HepG2 (cell line): Measurements from ENCODE around the gene KRT14. TPM values are rescaled to one million over a fixed set of nuclear protein-coding genes. Genes with fewer than 3 reads are reported as not detected.
"Not testable (repeated sequence)": the region's sequence is repeated elsewhere in the genome, so short reads cannot be mapped to it uniquely, and the experiment has no call there.

Source experiments
- ATAC-seq: fragments of 200-7000 bp; cut with Tn5 transposase; 3 replicates; pipeline ENCODE4 v1.9.1; 2020; ENCODE audit warnings: mild to moderate bottlenecking, moderate library complexity
- BruUV-seq: library from RNA; stranded (reverse); fragments of 400-500 nt; replicated peaks from 2 replicates; lab custom pipeline; 2021; lab: Mats Ljungman, UMichigan
- CTCF ChIA-PET: fragments of 300-600 bp; formaldehyde crosslinking; extraction: SDS; loops from one replicate; lab custom pipeline; 2021; ENCODE audit warnings: low total read pairs, inconsistent platforms, low intra/inter-chr PET ratio; lab: Yijun Ruan, JAX
- POLR2A ChIA-PET: fragments of 350-600 bp; sonication (Branson Sonifier 250); formaldehyde crosslinking; loops from one replicate; lab custom pipeline; 2020; ENCODE audit warnings: antibody characterized with exemption, inconsistent platforms; lab: Yijun Ruan, JAX
- DNase-seq: peaks from one replicate; pipeline ENCODE4 v3.0.0-alpha.2; 2015; ENCODE audit warnings: low spot score
- FAIRE-seq: peaks from 3 replicates; lab custom pipeline; 2011; peaks lifted over from hg19 to GRCh38; lab: Jason Lieb, UNC
- H2AFZ ChIP-seq: one replicate; pipeline ENCODE4 v1.6.1; 2011; ENCODE audit warnings: low read length, inconsistent platforms
- H3K27ac ChIP-seq: fragments of 300-600 bp; 3 replicates; pipeline ENCODE4 v1.8.0; 2011; ENCODE audit warnings: mixed run types, mild to moderate bottlenecking, mixed read lengths, low read length, inconsistent platforms; ENCODE audit not compliant: insufficient read depth; ENCODE audit errors: extremely low read length
- H3K27me3 ChIP-seq, 2 experiments: fragments of 200-600 bp in 1 of 2; 2 replicates in 1 of 2; 3 replicates in 1 of 2; pipeline versions ENCODE4 v1.6.0 to v1.8.0; 2011; ENCODE audit warnings: low read length in 2 of 2, mild to moderate bottlenecking in 2 of 2, moderate library complexity in 2 of 2, inconsistent platforms in 1 of 2; ENCODE audit not compliant: insufficient read depth in 2 of 2, control insufficient read depth in 1 of 2
- H3K36me3 ChIP-seq, 2 experiments: fragments of 200-600 bp in 1 of 2; replicated peaks in 1 of 2; 2 replicates in 1 of 2; 3 replicates in 1 of 2; pipeline versions ENCODE4 v1.5.1 to v1.8.0; 2011; ENCODE audit warnings: low read length in 2 of 2, inconsistent platforms in 1 of 2; ENCODE audit not compliant: insufficient read depth in 2 of 2, control insufficient read depth in 1 of 2
- H3K4me1 ChIP-seq: 2 replicates; pipeline ENCODE4 v1.5.1; 2012; ENCODE audit warnings: low read length, inconsistent platforms; ENCODE audit not compliant: insufficient read depth
- H3K4me2 ChIP-seq: 2 replicates; pipeline ENCODE4 v1.6.0; 2011; ENCODE audit warnings: low read depth, low read length, inconsistent platforms
- H3K4me3 ChIP-seq, 3 experiments: fragments of 200-600 bp in 1 of 3; sonication (generic), shearing (Covaris generic) in 1 of 3; replicated peaks in 1 of 3; 2 replicates each; pipeline ENCODE4 v1.5.1; 2011 to 2016; ENCODE audit warnings: low read length in 3 of 3, inconsistent platforms in 2 of 3, low read depth in 2 of 3, mild to moderate bottlenecking in 2 of 3, control low read depth in 1 of 3, mixed read lengths in 1 of 3; ENCODE audit not compliant: insufficient read depth in 1 of 3
- H3K79me2 ChIP-seq: one replicate; pipeline ENCODE4 v1.6.1; 2011; ENCODE audit warnings: low read length, inconsistent platforms; ENCODE audit not compliant: insufficient read depth
- H3K9ac ChIP-seq: 2 replicates; pipeline ENCODE4 v1.6.0; 2011; ENCODE audit warnings: mild to moderate bottlenecking, low read depth, low read length, inconsistent platforms; ENCODE audit not compliant: insufficient read depth
- H3K9me3 ChIP-seq: 2 replicates; pipeline ENCODE4 v1.5.1; 2012; ENCODE audit warnings: mild to moderate bottlenecking, low read length
- H4K20me1 ChIP-seq: 2 replicates; pipeline ENCODE4 v1.6.0; 2011; ENCODE audit warnings: inconsistent platforms, mild to moderate bottlenecking, low read length, moderate library complexity; ENCODE audit not compliant: insufficient read depth
- MNT ChIP-seq: fragments of 450-650 bp; IDR thresholded peaks from 2 replicates; pipeline ENCODE4 v1.6.1; 2016
- PAXIP1 ChIP-seq: sonication (generic); formaldehyde crosslinking; conservative IDR thresholded peaks from 2 replicates; pipeline ENCODE4 v1.4.0; 2020; ENCODE audit warnings: mild to moderate bottlenecking, missing genetic modification reagents, moderate library complexity
- PBX2 ChIP-seq: IDR thresholded peaks from 2 replicates; pipeline ENCODE4 v1.6.1; 2016; ENCODE audit warnings: control low read depth
- WGBS: methylation state at CpG from one replicate; pipeline ENCODE4 v1.1.6; 2017; ENCODE audit warnings: low lambda C conversion rate; 5-methylcytosine and 5-hydroxymethylcytosine counted together
- in situ Hi-C: cut with HindIII; loops from 2 replicates; pipeline ENCODE4 v1.10.0; 2017; ENCODE audit warnings: low pct_unique_long_range_greater_than_20kb; ENCODE audit not compliant: extremely low pct_ligation_motif_present
- intact Hi-C: fragments of 100-400 bp; cut with micrococcal nuclease; formaldehyde crosslinking; loops from one replicate; pipeline ENCODE4 v1.10.0; 2022; ENCODE audit not compliant: unreplicated experiment
- polyA plus RNA-seq, 8 experiments: library from polyadenylated mRNA; depleted of rRNA in 3 of 8; stranded (reverse) in 7 of 8; unstranded in 1 of 8; fragments of >200 nt; fragmentation: Illumina TruSeq in 4 of 8; extraction: Trizol in 4 of 8; gene quantifications; 2 replicates each; pipeline versions ENCODE4 v1.2.1 to v1.2.3, GENCODE V29; 2011 to 2016; ENCODE audit warnings: low read depth in 4 of 8, missing spikeins in 1 of 8, mixed read lengths in 1 of 8; ENCODE audit not compliant: insufficient read depth in 1 of 8
- total RNA-seq, 5 experiments: library from RNA; depleted of rRNA; stranded (reverse); fragments of >200 nt; fragmentation: Illumina TruSeq; extraction: Trizol; gene quantifications; 2 replicates each; pipeline ENCODE4 v1.2.3, GENCODE V29; 2016; ENCODE audit warnings: low read depth in 1 of 5

Gene KRT14
- total and polyA plus RNA-seq, 2 of the 13 experiments (the other 11 are each of a cell fraction or from before 2014, with no cell fraction given), result 0.09 TPM; not detected in 1

- TF ChIP-seq PBX2 (CRISPR knock-in tag) (no peak), PAXIP1 (no peak)
Observed at GRCh38 chr17:41629316-41629715, 42.6 kb upstream of the KRT14 start (continued).

- WGBS, result 35% methylated on average over 11 of the region's 11 CpGs
- H3K27ac ChIP-seq, ATAC-seq, in situ Hi-C loops, H3K4me1 ChIP-seq, DNase-seq, BruUV-seq, H3K36me3 ChIP-seq, H3K4me3 ChIP-seq, CTCF ChIA-PET, POLR2A ChIA-PET: not testable (repeated sequence)
- peak; percentile 71 for TF ChIP-seq MNT
- TF ChIP-seq, all 625 proteins: peak for 1; not testable (repeated sequence) for 624
- H3K4me2 ChIP-seq, H2AFZ ChIP-seq, H4K20me1 ChIP-seq, intact Hi-C loops, H3K9me3 ChIP-seq, FAIRE-seq, H3K9ac ChIP-seq, H3K79me2 ChIP-seq: not testable (repeated sequence)
- peaks cover 5 to 40% of the 10 kb centered on the region in 2 experiments; a peak in 4 of 5 replicates for H3K27me3 ChIP-seq
Observed at GRCh38 chr17:41628621-41629255, 42.0 kb upstream of the KRT14 start.

- CTCF ChIA-PET, in situ Hi-C loops, H3K4me1 ChIP-seq, DNase-seq, H3K27ac ChIP-seq, H3K9ac ChIP-seq, H2AFZ ChIP-seq, H3K36me3 ChIP-seq, H3K4me3 ChIP-seq, POLR2A ChIA-PET, intact Hi-C loops, BruUV-seq, H3K4me2 ChIP-seq, H4K20me1 ChIP-seq, H3K79me2 ChIP-seq, FAIRE-seq, H3K9me3 ChIP-seq: not testable (repeated sequence)
- peak; percentile 18; the same call in 2 of the 3 replicates for ATAC-seq
- WGBS, result no CpG with 5 or more reads among the region's 1 CpG
- peaks cover 8 to 41% of the 10 kb centered on the region in 2 experiments; a peak in 4 of 5 replicates for H3K27me3 ChIP-seq
Observed at GRCh38 chr17:41628073-41628370, 41.3 kb upstream of the KRT14 start.
